SU-DHL-6 (cell line): ENCODE measurements around the gene NAPB.

Experiments used
- H2AFZ ChIP-seq: fragments of 200-600 bp; sonication (generic); 2 replicates; pipeline ENCODE4 v1.6.1; 2014; ENCODE audit warnings: low read depth, mild to moderate bottlenecking, moderate library complexity, mixed read lengths, antibody characterized with exemption, low read length; ENCODE audit not compliant: severe bottlenecking
- H3F3A ChIP-seq: fragments of 200-600 bp; shearing (Covaris generic); 2 replicates; pipeline ENCODE4 v1.6.0; 2016; ENCODE audit warnings: antibody characterized with exemption, mild to moderate bottlenecking; ENCODE audit not compliant: insufficient read depth
- H3K27ac ChIP-seq: fragments of 200-600 bp; sonication (generic); 2 replicates; pipeline ENCODE4 v1.5.1; 2016; ENCODE audit warnings: low read depth, mild to moderate bottlenecking, low read length, moderate library complexity, mixed read lengths
- H3K27me3 ChIP-seq: fragments of 200-600 bp; sonication (generic), shearing (Covaris generic); 2 replicates; pipeline ENCODE4 v1.6.0; 2014; ENCODE audit warnings: mild to moderate bottlenecking, low read length
- H3K36me3 ChIP-seq: fragments of 200-600 bp; sonication (generic); 2 replicates; pipeline ENCODE4 v1.6.1; 2014; ENCODE audit warnings: mild to moderate bottlenecking, low read length, mixed read lengths
- H3K4me2 ChIP-seq: fragments of 300-600, 200-600 bp; shearing (Covaris generic), sonication (generic); 2 replicates; pipeline ENCODE4 v1.6.0; 2014; ENCODE audit warnings: low read length, low read depth, mild to moderate bottlenecking; ENCODE audit not compliant: poor library complexity, severe bottlenecking
- H3K4me3 ChIP-seq: fragments of 200-600 bp; sonication (generic); 2 replicates; pipeline ENCODE4 v1.5.1; 2014; ENCODE audit warnings: antibody characterized with exemption, low read length, mild to moderate bottlenecking, mixed read lengths; ENCODE audit not compliant: insufficient read depth, poor library complexity, severe bottlenecking
- H3K79me2 ChIP-seq: fragments of 200-600 bp; sonication (generic); 2 replicates; pipeline ENCODE4 v1.6.1; 2014; ENCODE audit warnings: mild to moderate bottlenecking, low read length, moderate library complexity; ENCODE audit not compliant: insufficient read depth
- H3K9ac ChIP-seq: fragments of 200-600 bp; sonication (generic); 2 replicates; pipeline ENCODE4 v1.7.0; 2014; ENCODE audit warnings: mild to moderate bottlenecking, low read length
- H3K9me2 ChIP-seq: fragments of 200-600 bp; sonication (generic); replicated peaks from 2 replicates; pipeline ENCODE4 v1.6.1; 2014; ENCODE audit warnings: low read length; ENCODE audit not compliant: insufficient read depth
- H3K9me3 ChIP-seq: fragments of 200-600 bp; sonication (generic); 2 replicates; pipeline ENCODE4 v1.6.1; 2014; ENCODE audit warnings: low read length, mixed read lengths; ENCODE audit not compliant: insufficient read depth
- H4K20me1 ChIP-seq: fragments of 200-600 bp; sonication (generic); 2 replicates; pipeline ENCODE4 v1.6.1; 2014; ENCODE audit warnings: low read depth, mild to moderate bottlenecking, antibody characterized with exemption, low read length, moderate library complexity, mixed read lengths
- CTCF ChIP-seq: fragments of 200-600 bp; sonication (generic); IDR thresholded peaks from one replicate; pipeline ENCODE4 v1.5.1; 2017; ENCODE audit warnings: antibody characterized with exemption, mild to moderate bottlenecking, low read length, moderate library complexity; ENCODE audit not compliant: insufficient read depth, poor library complexity, severe bottlenecking
- EZH2phosphoT487 ChIP-seq: fragments of 200-600 bp; sonication (generic), shearing (Covaris generic); conservative IDR thresholded peaks from 2 replicates; pipeline ENCODE4 v1.6.1; 2018; ENCODE audit warnings: mild to moderate bottlenecking, antibody characterized with exemption, low read length, moderate library complexity, mixed read lengths

NAPB gene

GRCh38 chr20:23371496-23371895 lies 49.8 kb downstream of the NAPB start:
- H3K9me3 ChIP-seq, result no peaks in the 10 kb centered on the region
- no peak overlapping the region for H3K4me3 ChIP-seq
- H3K4me2 ChIP-seq, result no peak overlapping the region
- H3K9ac ChIP-seq, result no peak overlapping the region
- H3K27me3 ChIP-seq, result no peaks in the 10 kb centered on the region
- H4K20me1 ChIP-seq, result peaks cover 4% of the 10 kb centered on the region; the same call in 1 of the 2 replicates
- no peak overlapping the region for H2AFZ ChIP-seq
- H3K27ac ChIP-seq, result no peak overlapping the region
- no peak for TF ChIP-seq EZH2phosphoT487
- no peak for TF ChIP-seq CTCF
- no peaks in the 10 kb centered on the region for H3K9me2 ChIP-seq
- peaks cover 15% of the 10 kb centered on the region; the same call in 1 of the 2 replicates for H3K36me3 ChIP-seq
- peaks cover 20% of the 10 kb centered on the region for H3K79me2 ChIP-seq
- H3F3A ChIP-seq, result peaks cover 8% of the 10 kb centered on the region; the same call in 1 of the 2 replicates

- Histone ChIP-seq H3K4me2 (no peak overlapping the region), H3K4me3 (no peak overlapping the region), H2AFZ (no peak overlapping the region), H4K20me1 (peaks cover 4% of the 10 kb centered on the region; the same call in 1 of the 2 replicates), H3K79me2 (peaks cover 26% of the 10 kb centered on the region), H3K9ac (no peak overlapping the region), H3K36me3 (peaks cover 11% of the 10 kb centered on the region; the same call in 1 of the 2 replicates), H3K27me3 (no peaks in the 10 kb centered on the region), H3K27ac (no peak overlapping the region), H3K9me2 (no peaks in the 10 kb centered on the region), H3F3A (peaks cover 8% of the 10 kb centered on the region; the same call in 1 of the 2 replicates), H3K9me3 (no peaks in the 10 kb centered on the region)
- no peak for TF ChIP-seq EZH2phosphoT487
Measured at GRCh38 chr20:23370873-23371272, 50.4 kb downstream of the NAPB start.

GRCh38 chr20:23370274-23370673 lies 51.0 kb downstream of the NAPB start:
- Histone ChIP-seq H3F3A (peaks cover 5% of the 10 kb centered on the region; the same call in 1 of the 2 replicates), H2AFZ (no peak overlapping the region), H3K27ac (no peak overlapping the region), H3K9me2 (no peaks in the 10 kb centered on the region), H3K9ac (no peak overlapping the region), H3K79me2 (peaks cover 32% of the 10 kb centered on the region), H3K9me3 (no peaks in the 10 kb centered on the region), H4K20me1 (peaks cover 4% of the 10 kb centered on the region; the same call in 1 of the 2 replicates), H3K36me3 (peaks cover 11% of the 10 kb centered on the region; the same call in 1 of the 2 replicates), H3K4me2 (no peak overlapping the region), H3K4me3 (no peak overlapping the region), H3K27me3 (no peaks in the 10 kb centered on the region)
- TF ChIP-seq CTCF (no peak), EZH2phosphoT487 (no peak)

DNA sequence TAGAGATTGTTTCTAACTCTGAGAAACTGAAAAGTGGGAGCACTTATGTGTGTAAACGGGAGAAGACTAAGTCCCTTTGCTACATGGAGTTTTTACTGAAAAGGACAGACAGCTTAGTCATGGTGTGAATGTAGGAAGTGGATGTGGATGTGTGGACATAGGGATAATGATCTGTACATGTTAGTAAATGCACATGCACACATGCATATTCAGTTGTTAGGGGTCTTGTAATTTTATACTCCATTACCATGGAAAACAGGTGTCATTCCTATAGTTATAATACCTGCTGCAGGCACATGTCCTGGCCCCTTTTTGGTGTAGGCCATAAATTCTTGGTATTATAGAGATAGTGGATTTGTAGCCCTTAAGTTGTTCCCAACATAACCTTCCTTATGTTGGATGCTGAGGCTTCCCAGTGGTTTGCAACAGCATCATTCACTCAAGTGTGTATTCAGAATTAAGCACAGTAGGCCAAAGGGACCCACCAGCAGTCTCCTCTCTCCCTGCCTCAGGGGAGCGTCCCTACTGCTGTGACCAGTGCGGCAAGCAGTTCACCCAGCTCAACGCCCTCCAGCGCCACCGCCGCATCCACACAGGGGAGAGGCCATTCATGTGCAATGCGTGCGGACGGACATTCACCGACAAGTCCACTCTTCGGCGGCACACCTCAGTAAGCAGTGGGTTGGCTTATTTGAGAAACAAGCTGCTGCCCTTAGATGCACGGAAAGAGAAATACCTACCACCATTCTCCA lies 52.0 kb downstream of the NAPB start:
- Histone ChIP-seq H2AFZ (no peak overlapping the region), H3K9ac (no peak overlapping the region), H3K9me2 (no peaks in the 10 kb centered on the region), H3K27me3 (no peaks in the 10 kb centered on the region), H3K9me3 (no peaks in the 10 kb centered on the region), H4K20me1 (peaks cover 4% of the 10 kb centered on the region; the same call in 1 of the 2 replicates), H3K36me3 (peaks cover 15% of the 10 kb centered on the region; the same call in 1 of the 2 replicates), H3K27ac (no peak overlapping the region), H3K4me3 (no peak overlapping the region), H3K4me2 (no peak overlapping the region), H3K79me2 (peaks cover 42% of the 10 kb centered on the region), H3F3A (peaks cover 4% of the 10 kb centered on the region; the same call in 1 of the 2 replicates)
- TF ChIP-seq EZH2phosphoT487 (no peak), CTCF (no peak)
